ENCODE data around the gene TRIM31.
A peak's percentile ranks its signal among the peaks of the same experiment; 100 is the strongest.

Gene TRIM31

DNA sequence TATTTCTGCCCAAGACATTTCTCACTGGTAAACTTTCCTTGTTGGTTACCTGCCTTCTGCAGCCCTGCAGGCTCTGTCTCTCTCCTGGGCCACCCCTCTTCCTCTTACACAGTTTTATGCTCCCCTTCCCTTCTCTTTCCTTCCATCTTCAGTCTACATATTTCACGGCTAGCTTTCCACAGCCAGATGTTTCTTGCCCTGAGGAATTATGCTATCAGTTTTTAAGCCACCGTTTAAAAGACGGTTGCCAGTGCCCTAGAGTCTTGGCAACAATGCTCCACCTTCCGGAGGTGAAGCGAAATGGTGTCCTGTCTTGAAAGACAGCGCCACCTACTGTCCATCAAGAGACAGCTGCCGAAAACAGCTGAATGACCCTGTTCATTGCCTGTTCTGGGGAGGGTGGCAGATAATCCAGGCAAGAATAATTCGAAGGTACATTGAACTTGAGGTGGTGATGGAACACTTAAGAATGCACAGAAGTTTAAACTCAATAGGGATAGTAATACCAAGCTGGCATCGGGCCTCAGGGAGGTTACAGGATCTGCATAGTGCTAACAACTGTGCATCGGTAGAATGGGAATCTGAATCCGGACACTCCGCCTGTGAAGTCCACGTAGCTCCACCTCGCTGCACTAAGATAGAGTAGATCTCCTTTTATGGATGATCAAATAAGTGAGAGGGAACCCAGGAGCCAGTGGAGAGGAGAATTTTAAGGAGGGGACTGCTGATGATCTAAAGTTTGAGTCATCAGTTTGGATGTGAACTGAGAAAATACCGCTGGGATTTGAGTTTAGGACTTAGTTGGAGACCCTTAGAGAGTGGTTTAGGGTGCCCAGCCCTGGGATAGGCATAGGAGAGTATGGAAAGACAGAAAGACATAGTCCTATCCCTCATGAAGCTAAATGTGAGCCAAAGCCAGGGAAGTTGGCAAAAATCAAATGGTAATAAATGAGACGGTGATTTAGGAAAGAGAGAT is 18.3 kb upstream of the TRIM31 start (continued):
- TF ChIP-seq, protein P1, sequence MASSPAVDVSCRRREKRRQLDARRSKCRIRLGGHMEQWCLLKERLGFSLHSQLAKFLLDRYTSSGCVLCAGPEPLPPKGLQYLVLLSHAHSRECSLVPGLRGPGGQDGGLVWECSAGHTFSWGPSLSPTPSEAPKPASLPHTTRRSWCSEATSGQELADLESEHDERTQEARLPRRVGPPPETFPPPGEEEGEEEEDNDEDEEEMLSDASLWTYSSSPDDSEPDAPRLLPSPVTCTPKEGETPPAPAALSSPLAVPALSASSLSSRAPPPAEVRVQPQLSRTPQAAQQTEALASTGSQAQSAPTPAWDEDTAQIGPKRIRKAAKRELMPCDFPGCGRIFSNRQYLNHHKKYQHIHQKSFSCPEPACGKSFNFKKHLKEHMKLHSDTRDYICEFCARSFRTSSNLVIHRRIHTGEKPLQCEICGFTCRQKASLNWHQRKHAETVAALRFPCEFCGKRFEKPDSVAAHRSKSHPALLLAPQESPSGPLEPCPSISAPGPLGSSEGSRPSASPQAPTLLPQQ (tag by site-specific recombination; IDR thresholded peaks at IDR 0.05) = 0 out of 2 replicates have a peak, but pooled peaks have one; percentile 25
- TF ChIP-seq, protein P2, sequence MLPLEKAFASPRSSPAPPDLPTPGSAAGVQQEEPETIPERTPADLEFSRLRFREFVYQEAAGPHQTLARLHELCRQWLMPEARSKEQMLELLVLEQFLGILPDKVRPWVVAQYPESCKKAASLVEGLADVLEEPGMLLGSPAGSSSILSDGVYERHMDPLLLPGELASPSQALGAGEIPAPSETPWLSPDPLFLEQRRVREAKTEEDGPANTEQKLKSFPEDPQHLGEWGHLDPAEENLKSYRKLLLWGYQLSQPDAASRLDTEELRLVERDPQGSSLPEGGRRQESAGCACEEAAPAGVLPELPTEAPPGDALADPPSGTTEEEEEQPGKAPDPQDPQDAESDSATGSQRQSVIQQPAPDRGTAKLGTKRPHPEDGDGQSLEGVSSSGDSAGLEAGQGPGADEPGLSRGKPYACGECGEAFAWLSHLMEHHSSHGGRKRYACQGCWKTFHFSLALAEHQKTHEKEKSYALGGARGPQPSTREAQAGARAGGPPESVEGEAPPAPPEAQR (tag by site-specific recombination; IDR thresholded peaks at IDR 0.05) = no peak
- TF ChIP-seq, protein P3, sequence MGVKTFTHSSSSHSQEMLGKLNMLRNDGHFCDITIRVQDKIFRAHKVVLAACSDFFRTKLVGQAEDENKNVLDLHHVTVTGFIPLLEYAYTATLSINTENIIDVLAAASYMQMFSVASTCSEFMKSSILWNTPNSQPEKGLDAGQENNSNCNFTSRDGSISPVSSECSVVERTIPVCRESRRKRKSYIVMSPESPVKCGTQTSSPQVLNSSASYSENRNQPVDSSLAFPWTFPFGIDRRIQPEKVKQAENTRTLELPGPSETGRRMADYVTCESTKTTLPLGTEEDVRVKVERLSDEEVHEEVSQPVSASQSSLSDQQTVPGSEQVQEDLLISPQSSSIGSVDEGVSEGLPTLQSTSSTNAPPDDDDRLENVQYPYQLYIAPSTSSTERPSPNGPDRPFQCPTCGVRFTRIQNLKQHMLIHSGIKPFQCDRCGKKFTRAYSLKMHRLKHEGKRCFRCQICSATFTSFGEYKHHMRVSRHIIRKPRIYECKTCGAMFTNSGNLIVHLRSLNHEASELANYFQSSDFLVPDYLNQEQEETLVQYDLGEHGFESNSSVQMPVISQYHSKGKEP (tag by site-specific recombination; IDR thresholded peaks at IDR 0.05) = no peak
- TF ChIP-seq GLIS2 (tag by site-specific recombination; IDR thresholded peaks at IDR 0.05) (no peak), ZSCAN30 (tag by site-specific recombination; IDR thresholded peaks at IDR 0.05) (peak; percentile 8; the same call in 1 of the 2 replicates), ZNF768 (tag by site-specific recombination; IDR thresholded peaks at IDR 0.05) (no peak), ZNF677 (tag by site-specific recombination; IDR thresholded peaks at IDR 0.05) (no peak), ZNF654 (tag by site-specific recombination; IDR thresholded peaks at IDR 0.05; ENCODE audit: low read depth) (peak; percentile 98), ZNF175 (tag by site-specific recombination; IDR thresholded peaks at IDR 0.05) (no peak), ZNF623 (tag by site-specific recombination; IDR thresholded peaks at IDR 0.05) (no peak), GLI2 (tag by site-specific recombination; IDR thresholded peaks at IDR 0.05; ENCODE audit: borderline replicate concordance, low read depth) (no peak), ZNF747 (tag by site-specific recombination; IDR thresholded peaks at IDR 0.05) (no peak), ZNF571 (tag by site-specific recombination; IDR thresholded peaks at IDR 0.05) (no peak), ZNF174 (tag by site-specific recombination; IDR thresholded peaks at IDR 0.05) (no peak), PRDM1 (tag by site-specific recombination; IDR thresholded peaks at IDR 0.05) (peak; percentile 84)
- TF ChIP-seq, protein P4, sequence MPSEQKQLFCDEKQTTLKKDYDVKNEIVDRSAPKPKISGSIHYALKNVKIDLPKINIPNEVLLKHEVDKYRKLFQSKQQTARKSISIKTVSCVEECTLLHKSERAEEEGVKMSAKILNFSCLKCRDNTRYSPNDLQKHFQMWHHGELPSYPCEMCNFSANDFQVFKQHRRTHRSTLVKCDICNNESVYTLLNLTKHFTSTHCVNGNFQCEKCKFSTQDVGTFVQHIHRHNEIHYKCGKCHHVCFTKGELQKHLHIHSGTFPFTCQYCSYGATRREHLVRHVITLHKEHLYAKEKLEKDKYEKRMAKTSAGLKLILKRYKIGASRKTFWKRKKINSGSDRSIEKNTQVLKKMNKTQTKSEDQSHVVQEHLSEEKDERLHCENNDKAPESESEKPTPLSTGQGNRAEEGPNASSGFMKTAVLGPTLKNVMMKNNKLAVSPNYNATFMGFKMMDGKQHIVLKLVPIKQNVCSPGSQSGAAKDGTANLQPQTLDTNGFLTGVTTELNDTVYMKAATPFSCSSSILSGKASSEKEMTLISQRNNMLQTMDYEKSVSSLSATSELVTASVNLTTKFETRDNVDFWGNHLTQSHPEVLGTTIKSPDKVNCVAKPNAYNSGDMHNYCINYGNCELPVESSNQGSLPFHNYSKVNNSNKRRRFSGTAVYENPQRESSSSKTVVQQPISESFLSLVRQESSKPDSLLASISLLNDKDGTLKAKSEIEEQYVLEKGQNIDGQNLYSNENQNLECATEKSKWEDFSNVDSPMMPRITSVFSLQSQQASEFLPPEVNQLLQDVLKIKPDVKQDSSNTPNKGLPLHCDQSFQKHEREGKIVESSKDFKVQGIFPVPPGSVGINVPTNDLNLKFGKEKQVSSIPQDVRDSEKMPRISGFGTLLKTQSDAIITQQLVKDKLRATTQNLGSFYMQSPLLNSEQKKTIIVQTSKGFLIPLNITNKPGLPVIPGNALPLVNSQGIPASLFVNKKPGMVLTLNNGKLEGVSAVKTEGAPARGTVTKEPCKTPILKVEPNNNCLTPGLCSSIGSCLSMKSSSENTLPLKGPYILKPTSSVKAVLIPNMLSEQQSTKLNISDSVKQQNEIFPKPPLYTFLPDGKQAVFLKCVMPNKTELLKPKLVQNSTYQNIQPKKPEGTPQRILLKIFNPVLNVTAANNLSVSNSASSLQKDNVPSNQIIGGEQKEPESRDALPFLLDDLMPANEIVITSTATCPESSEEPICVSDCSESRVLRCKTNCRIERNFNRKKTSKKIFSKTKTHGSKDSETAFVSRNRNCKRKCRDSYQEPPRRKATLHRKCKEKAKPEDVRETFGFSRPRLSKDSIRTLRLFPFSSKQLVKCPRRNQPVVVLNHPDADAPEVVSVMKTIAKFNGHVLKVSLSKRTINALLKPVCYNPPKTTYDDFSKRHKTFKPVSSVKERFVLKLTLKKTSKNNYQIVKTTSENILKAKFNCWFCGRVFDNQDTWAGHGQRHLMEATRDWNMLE (tag by site-specific recombination; conservative IDR thresholded peaks at IDR 0.05; ENCODE audit: low read depth) = 0 out of 2 replicates have a peak, but pooled peaks have one; percentile 36
- TF ChIP-seq, protein P5, sequence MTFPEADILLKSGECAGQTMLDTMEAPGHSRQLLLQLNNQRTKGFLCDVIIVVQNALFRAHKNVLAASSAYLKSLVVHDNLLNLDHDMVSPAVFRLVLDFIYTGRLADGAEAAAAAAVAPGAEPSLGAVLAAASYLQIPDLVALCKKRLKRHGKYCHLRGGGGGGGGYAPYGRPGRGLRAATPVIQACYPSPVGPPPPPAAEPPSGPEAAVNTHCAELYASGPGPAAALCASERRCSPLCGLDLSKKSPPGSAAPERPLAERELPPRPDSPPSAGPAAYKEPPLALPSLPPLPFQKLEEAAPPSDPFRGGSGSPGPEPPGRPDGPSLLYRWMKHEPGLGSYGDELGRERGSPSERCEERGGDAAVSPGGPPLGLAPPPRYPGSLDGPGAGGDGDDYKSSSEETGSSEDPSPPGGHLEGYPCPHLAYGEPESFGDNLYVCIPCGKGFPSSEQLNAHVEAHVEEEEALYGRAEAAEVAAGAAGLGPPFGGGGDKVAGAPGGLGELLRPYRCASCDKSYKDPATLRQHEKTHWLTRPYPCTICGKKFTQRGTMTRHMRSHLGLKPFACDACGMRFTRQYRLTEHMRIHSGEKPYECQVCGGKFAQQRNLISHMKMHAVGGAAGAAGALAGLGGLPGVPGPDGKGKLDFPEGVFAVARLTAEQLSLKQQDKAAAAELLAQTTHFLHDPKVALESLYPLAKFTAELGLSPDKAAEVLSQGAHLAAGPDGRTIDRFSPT (tag by site-specific recombination; IDR thresholded peaks at IDR 0.05) = peak; percentile 69; the same call in 1 of the 2 replicates
- TF ChIP-seq, protein P6, sequence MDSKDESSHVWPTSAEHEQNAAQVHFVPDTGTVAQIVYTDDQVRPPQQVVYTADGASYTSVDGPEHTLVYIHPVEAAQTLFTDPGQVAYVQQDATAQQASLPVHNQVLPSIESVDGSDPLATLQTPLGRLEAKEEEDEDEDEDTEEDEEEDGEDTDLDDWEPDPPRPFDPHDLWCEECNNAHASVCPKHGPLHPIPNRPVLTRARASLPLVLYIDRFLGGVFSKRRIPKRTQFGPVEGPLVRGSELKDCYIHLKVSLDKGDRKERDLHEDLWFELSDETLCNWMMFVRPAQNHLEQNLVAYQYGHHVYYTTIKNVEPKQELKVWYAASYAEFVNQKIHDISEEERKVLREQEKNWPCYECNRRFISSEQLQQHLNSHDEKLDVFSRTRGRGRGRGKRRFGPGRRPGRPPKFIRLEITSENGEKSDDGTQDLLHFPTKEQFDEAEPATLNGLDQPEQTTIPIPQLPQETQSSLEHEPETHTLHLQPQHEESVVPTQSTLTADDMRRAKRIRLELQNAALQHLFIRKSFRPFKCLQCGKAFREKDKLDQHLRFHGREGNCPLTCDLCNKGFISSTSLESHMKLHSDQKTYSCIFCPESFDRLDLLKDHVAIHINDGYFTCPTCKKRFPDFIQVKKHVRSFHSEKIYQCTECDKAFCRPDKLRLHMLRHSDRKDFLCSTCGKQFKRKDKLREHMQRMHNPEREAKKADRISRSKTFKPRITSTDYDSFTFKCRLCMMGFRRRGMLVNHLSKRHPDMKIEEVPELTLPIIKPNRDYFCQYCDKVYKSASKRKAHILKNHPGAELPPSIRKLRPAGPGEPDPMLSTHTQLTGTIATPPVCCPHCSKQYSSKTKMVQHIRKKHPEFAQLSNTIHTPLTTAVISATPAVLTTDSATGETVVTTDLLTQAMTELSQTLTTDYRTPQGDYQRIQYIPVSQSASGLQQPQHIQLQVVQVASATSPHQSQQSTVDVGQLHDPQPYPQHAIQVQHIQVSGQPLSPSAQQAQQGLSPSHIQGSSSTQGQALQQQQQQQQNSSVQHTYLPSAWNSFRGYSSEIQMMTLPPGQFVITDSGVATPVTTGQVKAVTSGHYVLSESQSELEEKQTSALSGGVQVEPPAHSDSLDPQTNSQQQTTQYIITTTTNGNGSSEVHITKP (tag by site-specific recombination; IDR thresholded peaks at IDR 0.05) = peak; percentile 55; the same call in 1 of the 2 replicates
- TF ChIP-seq, protein P7, sequence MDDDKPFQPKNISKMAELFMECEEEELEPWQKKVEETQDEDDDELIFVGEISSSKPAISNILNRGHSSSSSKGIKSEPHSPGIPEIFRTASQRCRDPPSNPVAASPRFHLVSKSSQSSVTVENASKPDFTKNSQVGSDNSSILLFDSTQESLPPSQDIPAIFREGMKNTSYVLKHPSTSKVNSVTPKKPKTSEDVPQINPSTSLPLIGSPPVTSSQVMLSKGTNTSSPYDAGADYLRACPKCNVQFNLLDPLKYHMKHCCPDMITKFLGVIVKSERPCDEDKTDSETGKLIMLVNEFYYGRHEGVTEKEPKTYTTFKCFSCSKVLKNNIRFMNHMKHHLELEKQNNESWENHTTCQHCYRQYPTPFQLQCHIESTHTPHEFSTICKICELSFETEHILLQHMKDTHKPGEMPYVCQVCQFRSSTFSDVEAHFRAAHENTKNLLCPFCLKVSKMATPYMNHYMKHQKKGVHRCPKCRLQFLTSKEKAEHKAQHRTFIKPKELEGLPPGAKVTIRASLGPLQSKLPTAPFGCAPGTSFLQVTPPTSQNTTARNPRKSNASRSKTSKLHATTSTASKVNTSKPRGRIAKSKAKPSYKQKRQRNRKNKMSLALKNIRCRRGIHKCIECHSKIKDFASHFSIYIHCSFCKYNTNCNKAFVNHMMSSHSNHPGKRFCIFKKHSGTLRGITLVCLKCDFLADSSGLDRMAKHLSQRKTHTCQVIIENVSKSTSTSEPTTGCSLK (tag by site-specific recombination; IDR thresholded peaks at IDR 0.05) = no peak
